Inflammatory macrophage treated with lipopolysaccharide for 1 hour (primary cell): ENCODE data around the gene NKX2-3.

Source experiments
- DNase-seq, 2 donors: peaks; one replicate each; pipeline ENCODE4 v3.0.0-alpha.2; 2020 to 2022

Gene NKX2-3

GRCh38 chr10:99526861-99527504, 5.8 kb upstream of the NKX2-3 start:
- DNase-seq, result no peak

GRCh38 chr10:99527526-99528493, 4.9 kb upstream of the NKX2-3 start:
- DNase-seq, result peak in 1 of 2 donors; percentile 15

- DNase-seq, result peak in 1 of 2 donors; percentile 29
Observed at GRCh38 chr10:99528494-99529441, 4.0 kb upstream of the NKX2-3 start.

- peak in 1 of 2 donors; percentile 26 for DNase-seq
Observed at GRCh38 chr10:99529591-99530107, 3.1 kb upstream of the NKX2-3 start.

GRCh38 chr10:99530108-99531025, 2.4 kb upstream of the NKX2-3 start:
- DNase-seq, result peak in 1 of 2 donors; percentile 40

- DNase-seq, result no peak
Observed at GRCh38 chr10:99531026-99531695, 1.6 kb upstream of the NKX2-3 start.

GRCh38 chr10:99531696-99532593, 797 bp upstream of the NKX2-3 start:
- DNase-seq, result no peak

- no peak for DNase-seq
Observed at GRCh38 chr10:99533496-99534449, 1.0 kb downstream of the NKX2-3 start.

GRCh38 chr10:99534450-99534938, 1.8 kb downstream of the NKX2-3 start:
- no peak for DNase-seq

- peak in 1 of 2 donors; percentile 25 for DNase-seq
Observed at GRCh38 chr10:99534939-99535763, 2.4 kb downstream of the NKX2-3 start.

GRCh38 chr10:99535764-99536337, 3.1 kb downstream of the NKX2-3 start:
- no peak for DNase-seq

GRCh38 chr10:99536338-99537085, 3.8 kb downstream of the NKX2-3 start:
- DNase-seq, result no peak

- DNase-seq, result no peak
Observed at GRCh38 chr10:99537086-99537988, 4.6 kb downstream of the NKX2-3 start.

GRCh38 chr10:99537989-99538917, 5.5 kb downstream of the NKX2-3 start:
- no peak for DNase-seq
